Osteoblast (primary cell): ENCODE results near the gene NME9. TPM values are rescaled to one million over a fixed set of nuclear protein-coding genes. Genes with fewer than 3 reads are reported as not detected.

ENCODE experiments used
- DNase-seq: peaks from one replicate; pipeline ENCODE4 v3.0.0; 2011; ENCODE audit warnings: low spot score, mixed read lengths; ENCODE audit not compliant: insufficient read length; ENCODE audit errors: missing footprints
- H2AFZ ChIP-seq: 2 replicates; pipeline ENCODE4 v1.6.0; 2011; ENCODE audit warnings: mild to moderate bottlenecking, low read length
- H3K27ac ChIP-seq: 2 replicates; pipeline ENCODE4 v1.5.1; 2011; ENCODE audit warnings: mild to moderate bottlenecking, low read depth, low read length, moderate library complexity
- H3K27me3 ChIP-seq: 2 replicates; pipeline ENCODE4 v1.6.0; 2012; ENCODE audit warnings: mild to moderate bottlenecking, control low read depth, inconsistent platforms, low read length, moderate library complexity; ENCODE audit not compliant: insufficient read depth
- H3K36me3 ChIP-seq: 2 replicates; pipeline ENCODE4 v1.5.1; 2011; ENCODE audit warnings: mild to moderate bottlenecking, low read length, control low read depth, moderate library complexity; ENCODE audit not compliant: insufficient read depth
- H3K4me1 ChIP-seq: 2 replicates; pipeline ENCODE4 v1.5.1; 2011; ENCODE audit warnings: mild to moderate bottlenecking, low read length, control low read depth, moderate library complexity; ENCODE audit not compliant: insufficient read depth
- H3K4me2 ChIP-seq: 2 replicates; pipeline ENCODE4 v1.6.0; 2011; ENCODE audit warnings: mild to moderate bottlenecking, low read length; ENCODE audit not compliant: insufficient read depth
- H3K4me3 ChIP-seq: fragments of 200-600 bp; sonication (generic); 3 replicates; pipeline ENCODE4 v1.5.1; 2012; ENCODE audit warnings: mild to moderate bottlenecking, low read length, inconsistent platforms; ENCODE audit not compliant: insufficient read depth
- H3K79me2 ChIP-seq: 2 replicates; pipeline ENCODE4 v1.6.0; 2012; ENCODE audit warnings: mild to moderate bottlenecking, low read length, control low read depth, inconsistent platforms; ENCODE audit not compliant: insufficient read depth
- H3K9me3 ChIP-seq: 2 replicates; pipeline ENCODE4 v1.5.1; 2011; ENCODE audit warnings: low read depth, low read length, control low read depth
- H4K20me1 ChIP-seq: 2 replicates; pipeline ENCODE4 v1.6.0; 2012; ENCODE audit warnings: mild to moderate bottlenecking, low read length, control low read depth; ENCODE audit not compliant: insufficient read depth
- CTCF ChIP-seq: IDR thresholded peaks from 2 replicates; pipeline ENCODE4 v1.5.1; 2011; ENCODE audit warnings: mild to moderate bottlenecking, low read depth, low read length, moderate library complexity; ENCODE audit errors: extremely low read depth
- total RNA-seq: library from RNA; depleted of rRNA; stranded (reverse); fragments of >200 nt; gene quantifications from 2 replicates; pipeline ENCODE4 v1.2.3, GENCODE V29; 2012

NME9 gene
- total RNA-seq, 1 donor, result not detected

DNA sequence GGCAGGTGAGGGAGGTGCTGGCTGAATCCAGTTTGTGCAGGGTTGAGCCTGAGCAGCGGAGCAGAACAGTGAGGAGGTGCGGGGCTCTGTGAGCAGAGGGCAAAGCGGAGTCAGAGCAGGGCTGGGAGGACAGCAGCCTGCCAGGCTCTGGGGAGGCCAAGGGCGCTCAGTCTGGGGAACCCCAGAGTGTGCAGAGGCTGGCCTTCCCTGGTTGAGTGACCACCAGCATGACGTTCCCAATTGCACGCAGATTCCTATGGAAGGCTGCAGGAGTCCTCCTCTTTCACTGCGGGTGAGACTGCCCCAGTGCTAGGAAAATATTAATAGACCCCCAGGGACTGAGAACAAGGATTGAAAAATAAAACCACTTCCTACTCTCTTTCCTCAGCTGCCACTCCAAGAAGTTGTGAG lies 31.9 kb upstream of the NME9 start:
- H3K36me3 ChIP-seq, result peaks cover 6% of the 10 kb centered on the region
- peaks cover 63% of the 10 kb centered on the region for H4K20me1 ChIP-seq
- no peak overlapping the region for H3K4me3 ChIP-seq
- H3K79me2 ChIP-seq, result peaks cover 35% of the 10 kb centered on the region
- no peak overlapping the region for H3K27ac ChIP-seq
- no peaks in the 10 kb centered on the region for H3K4me1 ChIP-seq
- DNase-seq, result no peak
- H3K27me3 ChIP-seq, result no peaks in the 10 kb centered on the region
- TF ChIP-seq CTCF, result no peak
- no peaks in the 10 kb centered on the region for H3K9me3 ChIP-seq
- H3K4me2 ChIP-seq, result no peak overlapping the region
- H2AFZ ChIP-seq, result no peak overlapping the region

GRCh38 chr3:138360869-138361525 lies 31.3 kb upstream of the NME9 start:
- no peak overlapping the region for H3K4me3 ChIP-seq
- no peak overlapping the region for H2AFZ ChIP-seq
- no peak for DNase-seq
- H3K27me3 ChIP-seq, result no peaks in the 10 kb centered on the region
- H3K9me3 ChIP-seq, result no peaks in the 10 kb centered on the region
- no peak for TF ChIP-seq CTCF
- no peaks in the 10 kb centered on the region for H3K4me1 ChIP-seq
- H4K20me1 ChIP-seq, result peaks cover 58% of the 10 kb centered on the region
- no peak overlapping the region for H3K27ac ChIP-seq
- H3K36me3 ChIP-seq, result peaks cover 6% of the 10 kb centered on the region
- peaks cover 33% of the 10 kb centered on the region for H3K79me2 ChIP-seq
- no peak overlapping the region for H3K4me2 ChIP-seq

- TF ChIP-seq CTCF, result no peak
- H3K4me1 ChIP-seq, result no peaks in the 10 kb centered on the region
- H2AFZ ChIP-seq, result no peak overlapping the region
- no peak overlapping the region for H3K4me2 ChIP-seq
- peaks cover 5% of the 10 kb centered on the region for H3K36me3 ChIP-seq
- H3K9me3 ChIP-seq, result no peaks in the 10 kb centered on the region
- H3K27ac ChIP-seq, result no peak overlapping the region
- peaks cover 31% of the 10 kb centered on the region for H3K79me2 ChIP-seq
- no peak overlapping the region for H3K4me3 ChIP-seq
- DNase-seq, result no peak
- peaks cover 50% of the 10 kb centered on the region for H4K20me1 ChIP-seq
- no peaks in the 10 kb centered on the region for H3K27me3 ChIP-seq
Observed at GRCh38 chr3:138359919-138360868, 30.5 kb upstream of the NME9 start.
